ENCODE results near the gene RELN. TPM values are rescaled to one million over a fixed set of nuclear protein-coding genes. Genes with fewer than 3 reads are reported as not detected.

Gene RELN
- total and polyA plus RNA-seq, 9 of the 15 experiments (the other 6 are each of a cell fraction or from before 2014, with no cell fraction given) = 12.9 to 43.2 (median 18.1) TPM

- TF ChIP-seq PKNOX1 (IDR thresholded peaks at IDR 0.05) = 0 out of 2 replicates have a peak, but pooled peaks have one; percentile 30
- no peak for TF ChIP-seq ZNF75A (CRISPR knock-in tag; IDR thresholded peaks at IDR 0.05)
- TF ChIP-seq CBFA2T3 (IDR thresholded peaks at IDR 0.05) = peak; percentile 69
- TF ChIP-seq NRF1 (conservative IDR thresholded peaks at IDR 0.05 in 1 of 2, IDR thresholded peaks at IDR 0.05 in 1 of 2) = no peak
- no peak for TF ChIP-seq MEF2D (tag; conservative IDR thresholded peaks at IDR 0.05; ENCODE audit: low read depth)
- TF ChIP-seq ETS2 (tag; IDR thresholded peaks at IDR 0.05; ENCODE audit: borderline replicate concordance, poor library complexity, severe bottlenecking) = no peak
- no peak for TF ChIP-seq RBM14 (IDR thresholded peaks at IDR 0.05; ENCODE audit: borderline replicate concordance, insufficient read depth, low read depth, low read length)
- no peak for TF ChIP-seq AFF4 (CRISPR knock-in tag; IDR thresholded peaks at IDR 0.05)
- TF ChIP-seq ZSCAN32 (CRISPR knock-in tag; IDR thresholded peaks at IDR 0.05) = no peak
- TF ChIP-seq SP2 (IDR thresholded peaks at IDR 0.05; ENCODE audit: extremely low read depth, low read depth, low read length, poor library complexity, severe bottlenecking) = no peak
- TF ChIP-seq NCOA6 (IDR thresholded peaks at IDR 0.05) = no peak
- no peak for TF ChIP-seq MAZ (CRISPR knock-in tag; conservative IDR thresholded peaks at IDR 0.05 in 1 of 2, IDR thresholded peaks at IDR 0.05 in 1 of 2)
- TF ChIP-seq SMARCE1 (IDR thresholded peaks at IDR 0.05) = no peak
- TF ChIP-seq ZNF609 (CRISPR knock-in tag; IDR thresholded peaks at IDR 0.05; ENCODE audit: borderline replicate concordance) = no peak
- no peak for TF ChIP-seq MXI1 (IDR thresholded peaks at IDR 0.05; ENCODE audit: low read depth, low read length)
- TF ChIP-seq PREB (CRISPR knock-in tag; IDR thresholded peaks at IDR 0.05) = no peak
- no peak for TF ChIP-seq KLF13 (tag; IDR thresholded peaks at IDR 0.05; ENCODE audit: borderline replicate concordance, low read depth)
- no peak for TF ChIP-seq L3MBTL2 (IDR thresholded peaks at IDR 0.05)
These were observed 425.0 kb downstream of the RELN start (continued) for GRCh38 chr7:103564416-103564815.
